ENCODE results near the gene WDFY2.

- TF ChIP-seq CTCF (conservative IDR thresholded peaks at IDR 0.05; ENCODE audit: low read depth, low read length) (no peak), EZH2 (IDR thresholded peaks at IDR 0.05; ENCODE audit: borderline replicate concordance, low read depth, low read length, poor library complexity, severe bottlenecking) (no peak)
Measured at GRCh38 chr13:51784097-51784496, 199.8 kb downstream of the WDFY2 start.
